Body of pancreas (tissue), 4 donors: ENCODE measurements around the gene RCVRN.

Source experiments
- POLR2A ChIP-seq, 3 donors: fragments of 450-650 bp; IDR thresholded peaks; one replicate each; pipeline ENCODE4 v1.6.1; 2016; ENCODE audit warnings: antibody characterized with exemption in 3 of 3, mild to moderate bottlenecking in 2 of 3
- TF ChIP-seq, protein P1 (sequence below), 7 experiments: fragments of 450-650 bp in 4 of 7; fragments of 200-600 bp in 3 of 7; sonication (generic) in 3 of 7; IDR thresholded peaks; one replicate each; pipeline ENCODE4 v1.5.1; 2016 to 2019; ENCODE audit warnings: antibody characterized with exemption in 7 of 7

DNA sequence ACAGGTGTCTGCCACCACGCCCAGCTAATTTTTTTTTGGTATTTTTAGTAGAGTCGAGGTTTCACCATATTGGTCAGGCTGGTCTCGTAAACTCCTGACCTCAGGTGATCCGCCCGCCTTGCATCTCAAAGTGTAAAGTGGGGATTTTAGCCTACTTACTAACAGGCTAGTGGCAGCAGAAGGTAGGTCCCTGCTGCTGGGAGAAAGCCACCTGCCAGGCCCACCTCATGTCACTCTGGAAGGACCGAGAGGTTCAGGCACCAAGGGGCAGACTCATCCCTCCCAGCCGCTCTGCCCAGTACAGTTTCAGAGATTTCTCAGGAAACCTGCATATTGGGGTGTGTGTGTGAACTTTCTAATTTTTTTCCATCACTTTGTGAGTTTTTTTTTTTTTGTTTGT, 2.1 kb upstream of the RCVRN start:
- TF ChIP-seq, protein P1, sequence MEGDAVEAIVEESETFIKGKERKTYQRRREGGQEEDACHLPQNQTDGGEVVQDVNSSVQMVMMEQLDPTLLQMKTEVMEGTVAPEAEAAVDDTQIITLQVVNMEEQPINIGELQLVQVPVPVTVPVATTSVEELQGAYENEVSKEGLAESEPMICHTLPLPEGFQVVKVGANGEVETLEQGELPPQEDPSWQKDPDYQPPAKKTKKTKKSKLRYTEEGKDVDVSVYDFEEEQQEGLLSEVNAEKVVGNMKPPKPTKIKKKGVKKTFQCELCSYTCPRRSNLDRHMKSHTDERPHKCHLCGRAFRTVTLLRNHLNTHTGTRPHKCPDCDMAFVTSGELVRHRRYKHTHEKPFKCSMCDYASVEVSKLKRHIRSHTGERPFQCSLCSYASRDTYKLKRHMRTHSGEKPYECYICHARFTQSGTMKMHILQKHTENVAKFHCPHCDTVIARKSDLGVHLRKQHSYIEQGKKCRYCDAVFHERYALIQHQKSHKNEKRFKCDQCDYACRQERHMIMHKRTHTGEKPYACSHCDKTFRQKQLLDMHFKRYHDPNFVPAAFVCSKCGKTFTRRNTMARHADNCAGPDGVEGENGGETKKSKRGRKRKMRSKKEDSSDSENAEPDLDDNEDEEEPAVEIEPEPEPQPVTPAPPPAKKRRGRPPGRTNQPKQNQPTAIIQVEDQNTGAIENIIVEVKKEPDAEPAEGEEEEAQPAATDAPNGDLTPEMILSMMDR (IDR thresholded peaks at IDR 0.05), result no peak
- no peak for TF ChIP-seq POLR2A (IDR thresholded peaks at IDR 0.05)
